Ascending aorta (tissue), 2 donors: ENCODE results near the gene SHISA9. TPM values are rescaled to one million over a fixed set of nuclear protein-coding genes. Genes with fewer than 3 reads are reported as not detected.

Experiments used
- DNase-seq, 2 donors: peaks; one replicate each; pipeline ENCODE4 v3.0.0-alpha.2; 2019; ENCODE audit warnings: low spot score in 2 of 2
- H3K27ac ChIP-seq, 2 donors: fragments of 200-600 bp; sonication (generic); one replicate each; pipeline ENCODE4 v1.5.1; 2016 to 2017; ENCODE audit warnings: mild to moderate bottlenecking in 1 of 2
- H3K27me3 ChIP-seq: fragments of 200-600 bp; sonication (generic); one replicate; pipeline ENCODE4 v1.5.1; 2017
- H3K36me3 ChIP-seq, 2 donors: fragments of 200-600 bp; sonication (generic); one replicate each; pipeline ENCODE4 v1.5.1; 2016
- H3K4me1 ChIP-seq, 2 donors: fragments of 200-600 bp; sonication (generic); one replicate each; pipeline ENCODE4 v1.5.1; 2016 to 2017; ENCODE audit warnings: mild to moderate bottlenecking in 1 of 2
- H3K4me3 ChIP-seq, 2 donors: fragments of 200-600 bp; sonication (generic); one replicate each; pipeline ENCODE4 v1.5.1; 2016 to 2017; ENCODE audit warnings: mild to moderate bottlenecking in 1 of 2
- H3K9me3 ChIP-seq, 2 donors: fragments of 200-600 bp; sonication (generic); one replicate each; pipeline ENCODE4 v1.5.1; 2016
- CTCF ChIP-seq, 3 experiments: fragments of 200-600 bp in 2 of 3; fragments of 450-650 bp in 1 of 3; sonication (generic) in 2 of 3; IDR thresholded peaks; one replicate each; pipeline ENCODE4 v1.5.1; 2016 to 2019; ENCODE audit warnings: antibody characterized with exemption in 3 of 3, mild to moderate bottlenecking in 1 of 3, moderate library complexity in 1 of 3
- intact Hi-C: fragments of 100-400 bp; cut with DNase I; formaldehyde crosslinking; loops from one replicate; pipeline ENCODE4 v1.15.1; 2023
- total RNA-seq: library from RNA; depleted of rRNA; stranded (reverse); fragments of >200 nt; gene quantifications from one replicate; pipeline ENCODE4 v1.1.0, GENCODE V29; 2016

SHISA9 gene
- total RNA-seq, 1 donor from 2014 or later = 8.9 TPM

GRCh38 chr16:13077816-13078215, 176.4 kb downstream of the SHISA9 start:
- Histone ChIP-seq H3K4me1 (no peaks in the 10 kb centered on the region), H3K4me3 (no peak overlapping the region), H3K27me3 (no peaks in the 10 kb centered on the region), H3K27ac (no peak overlapping the region), H3K36me3 (no peaks in the 10 kb centered on the region), H3K9me3 (no peaks in the 10 kb centered on the region)
- no peak for DNase-seq
- intact Hi-C loops = no loop called here
- TF ChIP-seq CTCF (IDR thresholded peaks at IDR 0.05) = no peak

- no peaks in the 10 kb centered on the region for H3K4me1 ChIP-seq
- H3K27ac ChIP-seq = no peak overlapping the region
- intact Hi-C loops = no loop called here
- no peaks in the 10 kb centered on the region for H3K9me3 ChIP-seq
- H3K27me3 ChIP-seq = no peaks in the 10 kb centered on the region
- DNase-seq = no peak
- H3K4me3 ChIP-seq = no peak overlapping the region
- H3K36me3 ChIP-seq = no peaks in the 10 kb centered on the region
- TF ChIP-seq CTCF (IDR thresholded peaks at IDR 0.05) = no peak
Observed at GRCh38 chr16:13080531-13080930, 179.1 kb downstream of the SHISA9 start.

- intact Hi-C loops = no loop called here
- TF ChIP-seq CTCF (IDR thresholded peaks at IDR 0.05) = no peak
- H3K9me3 ChIP-seq = no peaks in the 10 kb centered on the region
Observed at GRCh38 chr16:13081825-13082331, 180.5 kb downstream of the SHISA9 start.

DNA sequence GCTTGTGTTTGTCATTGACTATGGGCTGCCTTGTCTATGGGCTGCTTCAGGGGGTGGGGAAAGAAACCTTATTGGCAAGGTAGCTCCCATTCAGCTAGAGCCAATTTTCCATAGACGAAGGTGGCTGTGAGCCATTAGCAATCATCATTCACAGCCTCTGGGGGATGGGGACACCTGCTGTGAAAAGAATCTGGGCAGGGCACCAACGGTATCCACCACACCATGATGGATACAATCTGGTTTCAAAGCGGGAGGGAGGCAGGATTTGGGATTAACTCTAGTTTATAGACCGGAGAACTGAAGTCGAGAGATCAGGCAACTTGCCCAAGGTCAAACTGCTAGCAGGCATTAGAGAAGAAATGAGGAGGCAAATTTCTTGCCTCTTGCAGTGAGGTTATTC, 182.3 kb downstream of the SHISA9 start:
- intact Hi-C loops = no loop called here
- DNase-seq = no peak
- Histone ChIP-seq H3K27me3 (no peaks in the 10 kb centered on the region), H3K4me3 (no peak overlapping the region), H3K4me1 (no peaks in the 10 kb centered on the region), H3K36me3 (no peaks in the 10 kb centered on the region), H3K27ac (no peak overlapping the region), H3K9me3 (no peaks in the 10 kb centered on the region)
- TF ChIP-seq CTCF (IDR thresholded peaks at IDR 0.05) = no peak

More at GRCh38 chr16:13081825-13082331, 180.5 kb downstream of the SHISA9 start:
- Histone ChIP-seq H3K4me3 (no peak overlapping the region), H3K27me3 (no peaks in the 10 kb centered on the region), H3K36me3 (no peaks in the 10 kb centered on the region), H3K4me1 (no peaks in the 10 kb centered on the region), H3K27ac (no peak overlapping the region)
- DNase-seq = no peak

GRCh38 chr16:13084331-13084730, 182.9 kb downstream of the SHISA9 start:
- no peak for TF ChIP-seq CTCF (IDR thresholded peaks at IDR 0.05)

GRCh38 chr16:13093661-13094060, 192.3 kb downstream of the SHISA9 start:
- TF ChIP-seq CTCF (IDR thresholded peaks at IDR 0.05) = no peak
- Histone ChIP-seq H3K4me3 (no peak overlapping the region), H3K27me3 (no peaks in the 10 kb centered on the region), H3K4me1 (no peaks in the 10 kb centered on the region), H3K36me3 (no peaks in the 10 kb centered on the region), H3K27ac (no peak overlapping the region), H3K9me3 (peaks cover 4 to 10% of the 10 kb centered on the region in 2 donors)
- no peak for DNase-seq
- intact Hi-C loops = no loop called here

More at GRCh38 chr16:13084331-13084730, 182.9 kb downstream of the SHISA9 start:
- DNase-seq = no peak
- Histone ChIP-seq H3K27ac (no peak overlapping the region), H3K27me3 (no peaks in the 10 kb centered on the region), H3K4me1 (no peaks in the 10 kb centered on the region), H3K36me3 (no peaks in the 10 kb centered on the region), H3K4me3 (no peak overlapping the region), H3K9me3 (no peaks in the 10 kb centered on the region)
- intact Hi-C loops = no loop called here
